MM.1S (cell line): Measurements from ENCODE around the gene TAS1R1.

Source experiments
- CTCF ChIP-seq: fragments of 300-600 bp; sonication (generic); IDR thresholded peaks from 2 replicates; pipeline ENCODE4 v1.5.1; 2016; ENCODE audit warnings: antibody characterized with exemption, low read length, mixed read lengths
- EZH2 ChIP-seq: fragments of 300-600 bp; sonication (generic); optimal IDR thresholded peaks from 2 replicates; pipeline ENCODE3; 2017; ENCODE audit warnings: low read depth, mild to moderate bottlenecking, antibody characterized with exemption, low read length, mixed read lengths
- EZH2phosphoT487 ChIP-seq: fragments of 300-600 bp; sonication (generic); IDR thresholded peaks from 2 replicates; pipeline ENCODE4 v1.6.1; 2018; ENCODE audit warnings: antibody characterized with exemption, low read length

- TF ChIP-seq CTCF (no peak), EZH2 (no peak), EZH2phosphoT487 (no peak)
Observed at GRCh38 chr1:6574818-6575217, 19.7 kb downstream of the TAS1R1 start.
